Measurements from ENCODE around the gene KANK4. TPM values are rescaled to one million over a fixed set of nuclear protein-coding genes. Genes with fewer than 3 reads are reported as not detected.
"Not testable (repeated sequence)": the region's sequence is repeated elsewhere in the genome, so short reads cannot be mapped to it uniquely, and the experiment has no call there.

KANK4 gene
- total RNA-seq, 6 experiments from 2014 or later: not detected

GRCh38 chr1:62240651-62241370 is 78.4 kb downstream of the KANK4 start:
- no peak for TF ChIP-seq CTCF (IDR thresholded peaks at IDR 0.05)
- Mint-ChIP-seq H3K36me3 (ENCODE audit: low read depth) (no peaks in the 10 kb centered on the region), H3K27ac (no peak overlapping the region), H3K9me3 (no peaks in the 10 kb centered on the region; the same call in 1 of the 2 replicates), H3K4me1 (ENCODE audit: low read depth) (peaks cover 19% of the 10 kb centered on the region; the same call in 1 of the 2 replicates), H3K27me3 (ENCODE audit: insufficient read depth) (peaks cover 5% of the 10 kb centered on the region; the same call in 1 of the 2 replicates), H3K4me3 (no peak overlapping the region)
- no peak for DNase-seq

- H3K4me3 Mint-ChIP-seq; DNase-seq; H3K36me3 Mint-ChIP-seq (ENCODE audit: low read depth); H3K9me3 Mint-ChIP-seq; H3K27ac Mint-ChIP-seq; H3K27me3 Mint-ChIP-seq (ENCODE audit: insufficient read depth): not testable (repeated sequence)
- H3K4me1 Mint-ChIP-seq (ENCODE audit: low read depth): peaks cover 26% of the 10 kb centered on the region; the same call in 1 of the 2 replicates
These were observed 79.4 kb downstream of the KANK4 start for GRCh38 chr1:62239652-62240403.

GRCh38 chr1:62238507-62238906 is 80.7 kb downstream of the KANK4 start:
- H3K27me3 Mint-ChIP-seq (ENCODE audit: insufficient read depth): peaks cover 5% of the 10 kb centered on the region; the same call in 1 of the 2 replicates
- no peak for TF ChIP-seq CTCF (IDR thresholded peaks at IDR 0.05)
- no peak overlapping the region for H3K27ac Mint-ChIP-seq
- no peaks in the 10 kb centered on the region for H3K36me3 Mint-ChIP-seq (ENCODE audit: low read depth)
- peaks cover 33% of the 10 kb centered on the region; the same call in 1 of the 2 replicates for H3K4me1 Mint-ChIP-seq (ENCODE audit: low read depth)
- no peak overlapping the region for H3K4me3 Mint-ChIP-seq
- DNase-seq: no peak
- H3K9me3 Mint-ChIP-seq: peaks cover 5% of the 10 kb centered on the region; the same call in 1 of the 2 replicates

- Mint-ChIP-seq H3K36me3 (ENCODE audit: low read depth) (peaks cover 3% of the 10 kb centered on the region; the same call in 1 of the 2 replicates), H3K27me3 (ENCODE audit: insufficient read depth) (peaks cover 3% of the 10 kb centered on the region; the same call in 1 of the 2 replicates), H3K4me3 (no peak overlapping the region), H3K27ac (peak overlapping the region; percentile 42; the same call in 1 of the 2 replicates), H3K9me3 (peaks cover 8% of the 10 kb centered on the region; the same call in 1 of the 2 replicates), H3K4me1 (ENCODE audit: low read depth) (peaks cover 33% of the 10 kb centered on the region; the same call in 1 of the 2 replicates)
- no peak for TF ChIP-seq CTCF (IDR thresholded peaks at IDR 0.05)
- no peak for DNase-seq
These were observed 81.3 kb downstream of the KANK4 start for GRCh38 chr1:62237950-62238374.

- DNase-seq: no peak
- no peak for TF ChIP-seq CTCF (IDR thresholded peaks at IDR 0.05)
- H3K36me3 Mint-ChIP-seq (ENCODE audit: low read depth): peaks cover 6% of the 10 kb centered on the region; the same call in 1 of the 2 replicates
- H3K27me3 Mint-ChIP-seq (ENCODE audit: insufficient read depth): peaks cover 2% of the 10 kb centered on the region; the same call in 1 of the 2 replicates
- peaks cover 33% of the 10 kb centered on the region; the same call in 1 of the 2 replicates for H3K4me1 Mint-ChIP-seq (ENCODE audit: low read depth)
- peak overlapping the region; percentile 42; the same call in 1 of the 2 replicates for H3K27ac Mint-ChIP-seq
- H3K9me3 Mint-ChIP-seq: peaks cover 12% of the 10 kb centered on the region; the same call in 1 of the 2 replicates
- no peak overlapping the region for H3K4me3 Mint-ChIP-seq
These were observed 81.9 kb downstream of the KANK4 start for GRCh38 chr1:62237361-62237760.
